Body of pancreas (tissue), 4 donors: ENCODE data around the gene ZC3H18.

Source experiments
- CTCF ChIP-seq, 7 experiments: fragments of 450-650 bp in 4 of 7; fragments of 200-600 bp in 3 of 7; sonication (generic) in 3 of 7; IDR thresholded peaks; one replicate each; pipeline ENCODE4 v1.5.1; 2016 to 2019; ENCODE audit warnings: antibody characterized with exemption in 7 of 7
- POLR2A ChIP-seq, 3 donors: fragments of 450-650 bp; IDR thresholded peaks; one replicate each; pipeline ENCODE4 v1.6.1; 2016; ENCODE audit warnings: antibody characterized with exemption in 3 of 3, mild to moderate bottlenecking in 2 of 3

DNA sequence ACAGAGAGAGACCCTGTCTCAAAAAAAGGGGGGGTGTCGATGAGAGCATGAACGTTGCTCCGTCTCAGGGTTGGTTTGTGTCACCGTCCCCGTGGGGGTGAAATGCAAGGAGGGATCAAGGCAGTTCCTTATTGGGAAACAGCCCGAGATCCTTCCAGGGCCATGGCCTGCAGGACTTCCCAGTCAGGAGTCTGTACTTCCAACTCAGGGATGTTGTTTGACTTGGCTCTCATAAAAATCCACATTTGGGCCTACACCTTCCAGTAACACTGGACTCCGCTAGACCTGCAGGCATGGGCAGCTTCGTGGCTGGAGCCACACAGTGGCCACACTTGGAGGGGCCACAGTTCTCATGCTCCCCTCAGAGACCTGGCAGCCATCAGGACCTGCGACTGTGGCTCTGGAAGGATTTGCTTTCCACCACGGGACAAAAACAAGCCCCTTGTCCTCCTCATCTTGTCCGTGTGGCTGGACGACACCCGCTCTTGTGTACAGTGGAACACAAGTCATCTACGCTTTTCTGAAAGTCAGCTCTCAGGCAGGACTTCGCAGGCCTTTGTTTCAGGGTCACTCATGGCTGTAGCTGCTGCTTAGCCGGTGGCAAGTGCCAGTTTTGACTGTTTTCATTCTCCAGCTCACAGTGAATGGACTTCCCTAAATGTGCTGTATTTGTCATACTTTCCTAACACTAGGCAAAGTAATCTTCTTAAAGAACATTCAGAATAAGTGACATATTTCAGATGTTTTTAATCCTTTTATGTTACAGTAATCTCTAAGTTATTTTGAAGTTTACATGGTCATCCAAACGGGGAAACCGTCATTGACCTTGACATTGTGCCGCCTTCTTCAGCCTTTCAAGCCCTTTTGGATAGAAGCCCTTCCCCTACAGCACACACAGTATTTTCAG is 44.0 kb downstream of the ZC3H18 start:
- TF ChIP-seq CTCF (IDR thresholded peaks at IDR 0.05) (no peak), POLR2A (IDR thresholded peaks at IDR 0.05) (no peak)
